B cell (primary cell): ENCODE measurements around the gene PCDH9. TPM values are rescaled to one million over a fixed set of nuclear protein-coding genes. Genes with fewer than 3 reads are reported as not detected.

Experiments
- ATAC-seq: fragments of 200-7000 bp; cut with Tn5 transposase; one replicate; pipeline ENCODE4 v1.10.0; 2021; ENCODE audit warnings: low read depth, mild to moderate bottlenecking, moderate number of reproducible peaks, moderate library complexity
- CTCF ChIA-PET: fragments of 350-600 bp; sonication (Branson Sonifier 250); formaldehyde crosslinking; loops from one replicate; lab custom pipeline; 2021; ENCODE audit warnings: antibody characterized with exemption, inconsistent platforms; lab: Charles Lee
- POLR2A ChIA-PET: fragments of 350-600 bp; sonication (Branson Sonifier 250); formaldehyde crosslinking; loops from one replicate; lab custom pipeline; 2021; ENCODE audit warnings: antibody characterized with exemption; lab: Charles Lee
- DNase-seq: peaks from one replicate; pipeline ENCODE4 v3.0.0; 2013
- H2AFZ ChIP-seq: 2 replicates; pipeline ENCODE4 v1.6.1; 2012; ENCODE audit warnings: mild to moderate bottlenecking, low read depth, low read length; ENCODE audit not compliant: insufficient read depth, poor library complexity, severe bottlenecking
- H3K27ac ChIP-seq, 2 donors: 1 replicate in 1 of 2; 2 replicates in 1 of 2; pipeline ENCODE4 v1.5.1; 2012 to 2013; ENCODE audit warnings: low read length in 2 of 2, mild to moderate bottlenecking in 2 of 2, moderate library complexity in 1 of 2
- H3K27me3 ChIP-seq, 4 experiments: fragments of 200-600 bp in 1 of 4; sonication (generic) in 1 of 4; replicated peaks in 1 of 4; 1 replicate in 2 of 4; 2 replicates in 2 of 4; pipeline versions ENCODE4 v1.6.1 to v1.7.0; 2013 to 2016; ENCODE audit warnings: low read length in 3 of 4, mild to moderate bottlenecking in 2 of 4, mixed read lengths in 1 of 4, moderate library complexity in 1 of 4; ENCODE audit not compliant: insufficient read depth in 4 of 4, control insufficient read depth in 3 of 4; ENCODE audit errors: control extremely low read depth in 1 of 4
- H3K36me3 ChIP-seq, 2 experiments: replicated peaks in 1 of 2; 1 replicate in 1 of 2; 2 replicates in 1 of 2; pipeline versions ENCODE4 v1.6.1 to v1.7.1; 2013; ENCODE audit warnings: low read length in 1 of 2; ENCODE audit not compliant: insufficient read depth in 2 of 2, control insufficient read depth in 1 of 2; ENCODE audit errors: control extremely low read depth in 1 of 2, extremely low read depth in 1 of 2
- H3K4me1 ChIP-seq, 2 donors: fragments of 200-600 bp in 1 of 2; sonication (generic) in 1 of 2; 1 replicate in 1 of 2; 2 replicates in 1 of 2; pipeline versions ENCODE4 v1.5.1 to v1.6.1; 2013 to 2017; ENCODE audit warnings: low read length in 2 of 2; ENCODE audit not compliant: control insufficient read depth in 2 of 2, insufficient read depth in 2 of 2
- H3K4me2 ChIP-seq: replicated peaks from 2 replicates; pipeline ENCODE3; 2012; ENCODE audit warnings: mild to moderate bottlenecking, low read depth, low read length; ENCODE audit not compliant: poor library complexity, severe bottlenecking
- H3K4me3 ChIP-seq, 5 experiments: fragments of 200-600 bp in 1 of 5; sonication (generic) in 1 of 5; 1 replicate in 3 of 5; 2 replicates in 2 of 5; pipeline versions ENCODE4 v1.5.1 to v1.7.0; 2011 to 2016; ENCODE audit warnings: low read length in 4 of 5, mild to moderate bottlenecking in 4 of 5, low read depth in 2 of 5, control low read depth in 1 of 5, moderate library complexity in 1 of 5; ENCODE audit not compliant: insufficient read depth in 1 of 5; ENCODE audit errors: control extremely low read depth in 1 of 5, extremely low read depth in 1 of 5
- H3K79me2 ChIP-seq: fragments of 200-600 bp; sonication (generic); one replicate; pipeline ENCODE4 v1.6.0; 2016; ENCODE audit warnings: low read length; ENCODE audit not compliant: control insufficient read depth, insufficient read depth
- H3K9ac ChIP-seq: fragments of 200-600 bp; sonication (generic); 2 replicates; pipeline ENCODE4 v1.6.1; 2017; ENCODE audit warnings: mild to moderate bottlenecking, low read length, moderate library complexity
- H3K9me3 ChIP-seq, 3 donors: one replicate each; pipeline versions ENCODE4 v1.6.1 to v1.7.1; 2013; ENCODE audit warnings: low read length in 2 of 3; ENCODE audit not compliant: control insufficient read depth in 2 of 3, insufficient read depth in 1 of 3; ENCODE audit errors: control extremely low read depth in 1 of 3
- H4K20me1 ChIP-seq: 2 replicates; pipeline ENCODE4 v1.6.0; 2012; ENCODE audit warnings: mild to moderate bottlenecking, low read length; ENCODE audit not compliant: insufficient read depth, control insufficient read depth, poor library complexity, severe bottlenecking
- H3K27ac Mint-ChIP-seq: one replicate; pipeline ENCODE4 v1.8.0; 2021; ENCODE audit warnings: mixed read lengths
- H3K27me3 Mint-ChIP-seq: one replicate; pipeline ENCODE4 v1.8.0; 2021; ENCODE audit warnings: mixed read lengths
- H3K4me1 Mint-ChIP-seq: one replicate; pipeline ENCODE4 v1.8.0; 2021; ENCODE audit warnings: mixed read lengths
- H3K4me3 Mint-ChIP-seq: one replicate; pipeline ENCODE4 v1.8.0; 2021; ENCODE audit warnings: mixed read lengths
- H3K9me3 Mint-ChIP-seq: one replicate; pipeline ENCODE4 v1.8.0; 2022; ENCODE audit warnings: mixed read lengths; ENCODE audit not compliant: insufficient read depth
- CTCF ChIP-seq: fragments of 200-600 bp; IDR thresholded peaks from one replicate; pipeline ENCODE4 v1.8.0; 2022; ENCODE audit warnings: antibody characterized with exemption, mild to moderate bottlenecking
- EZH2 ChIP-seq: IDR thresholded peaks from 2 replicates; pipeline ENCODE4 v1.6.1; 2012; ENCODE audit warnings: borderline replicate concordance, low read depth, mild to moderate bottlenecking, moderate library complexity, low read length; ENCODE audit not compliant: insufficient read depth, poor library complexity, severe bottlenecking
- WGBS: methylation state at CpG from one replicate; pipeline ENCODE4 v1.1.5; 2013; ENCODE audit warnings: missing lambda C conversion rate; ENCODE audit not compliant: insufficient coverage; 5-methylcytosine and 5-hydroxymethylcytosine counted together
- intact Hi-C: fragments of 100-400 bp; cut with micrococcal nuclease; formaldehyde crosslinking; loops from one replicate; pipeline ENCODE4 v1.10.0; 2022
- polyA plus RNA-seq: library from polyadenylated mRNA; depleted of rRNA; stranded (reverse); fragments of >200 nt; gene quantifications from 2 replicates; pipeline ENCODE4 v1.2.3, GENCODE V29; 2012
- total RNA-seq, 2 donors: library from RNA; stranded (reverse); fragments of 120-200 nt in 1 of 2; gene quantifications; 1 replicate in 1 of 2; 2 replicates in 1 of 2; pipeline versions ENCODE4 v1.2.3 to v1.2.4, GENCODE V29; 2013 to 2022

Gene PCDH9
- total and polyA plus RNA-seq, 2 donors (not counting 1 experiment from before 2014, with no cell fraction given): 13.1 to 21.8 TPM

GRCh38 chr13:66563076-66563475 is 667.1 kb downstream of the PCDH9 start:
- Histone ChIP-seq H3K4me3 (no peak overlapping the region), H3K4me1 (no peaks in the 10 kb centered on the region), H3K27me3 (no peaks in the 10 kb centered on the region), H2AFZ (no peak overlapping the region), H4K20me1 (no peaks in the 10 kb centered on the region), H3K4me2 (no peak overlapping the region), H3K36me3 (no peaks in the 10 kb centered on the region), H3K79me2 (no peaks in the 10 kb centered on the region), H3K9ac (no peak overlapping the region), H3K9me3 (peaks cover 0 to 5% (median 0%) of the 10 kb centered on the region in 3 donors), H3K27ac (no peak overlapping the region)
- ATAC-seq: no peak
- intact Hi-C loops: no loop called here
- 86% methylated on average over 3 of the region's 3 CpGs for WGBS
- no peak for DNase-seq
- no peak for TF ChIP-seq EZH2
- TF ChIP-seq CTCF: no peak
- CTCF ChIA-PET: no interaction called here
- Mint-ChIP-seq H3K4me1 (no peaks in the 10 kb centered on the region), H3K9me3 (peaks cover 4% of the 10 kb centered on the region), H3K27ac (no peak overlapping the region), H3K27me3 (no peaks in the 10 kb centered on the region), H3K4me3 (no peak overlapping the region)
- POLR2A ChIA-PET: no interaction called here

GRCh38 chr13:66562054-66562453 is 668.1 kb downstream of the PCDH9 start:
- intact Hi-C loops: no loop called here
- TF ChIP-seq CTCF: no peak
- no peak for TF ChIP-seq EZH2
- Mint-ChIP-seq H3K4me3 (no peak overlapping the region), H3K4me1 (no peaks in the 10 kb centered on the region), H3K27me3 (no peaks in the 10 kb centered on the region), H3K9me3 (peaks cover 4% of the 10 kb centered on the region), H3K27ac (no peak overlapping the region)
- H3K4me3 ChIP-seq: no peak overlapping the region
- no peaks in the 10 kb centered on the region for H3K36me3 ChIP-seq
- no peak overlapping the region for H3K4me2 ChIP-seq
- no peaks in the 10 kb centered on the region for H3K27me3 ChIP-seq
- no peaks in the 10 kb centered on the region for H3K4me1 ChIP-seq
- DNase-seq (no peak), ATAC-seq (no peak)
- H3K79me2 ChIP-seq: no peaks in the 10 kb centered on the region
- no peak overlapping the region for H3K27ac ChIP-seq
- WGBS: no CpG with 5 or more reads among the region's 5 CpGs
- peaks cover 0 to 5% (median 0%) of the 10 kb centered on the region in 3 donors for H3K9me3 ChIP-seq
- H2AFZ ChIP-seq: no peak overlapping the region
- H4K20me1 ChIP-seq: no peaks in the 10 kb centered on the region
- H3K9ac ChIP-seq: no peak overlapping the region
- CTCF ChIA-PET: no interaction called here
- POLR2A ChIA-PET: no interaction called here
